NCI-H1092 (cell line): ENCODE results near the gene UBE2J2.
A peak's percentile ranks its signal among the peaks of the same experiment; 100 is the strongest.

Experiments
- DNase-seq: peaks from one replicate; lab custom pipeline; 2025; lab: John Stamatoyannopoulos, UW

UBE2J2 gene

DNA sequence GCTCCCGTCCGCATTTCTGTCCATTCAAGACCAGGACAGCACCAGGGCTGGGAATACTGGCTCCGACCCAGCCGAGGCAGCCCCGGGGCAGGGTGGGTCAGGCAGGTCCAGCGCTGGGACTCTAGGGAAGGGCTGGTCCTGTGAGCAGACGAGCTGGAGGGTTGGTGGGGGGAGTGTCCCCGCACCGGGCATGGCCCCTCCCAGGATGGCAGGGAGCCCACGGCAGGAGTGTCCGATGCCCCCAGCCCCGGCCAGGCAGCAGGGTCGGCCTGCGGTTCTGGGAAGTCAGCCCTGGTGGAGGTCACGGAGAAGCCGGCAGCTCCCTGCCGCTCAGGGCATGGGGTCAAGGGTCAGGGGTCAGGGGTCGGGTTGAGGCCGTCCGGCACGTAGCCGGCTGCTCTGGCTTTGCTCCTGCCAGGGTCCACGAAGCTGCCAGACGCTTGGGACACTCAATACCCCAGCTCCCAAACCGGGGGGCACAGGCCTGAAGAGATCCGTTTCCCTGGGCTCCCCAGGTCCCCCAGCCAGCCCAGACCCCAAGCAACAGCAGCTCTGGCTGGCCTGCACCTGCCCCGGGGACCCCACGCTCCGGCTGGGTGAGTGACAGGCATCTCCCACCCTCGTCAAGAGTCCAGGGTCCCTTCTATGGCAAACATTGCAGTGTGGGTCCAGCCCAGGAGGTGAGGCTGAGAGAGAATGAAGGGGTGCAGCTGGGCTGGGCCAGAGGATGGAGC lies 33.9 kb downstream of the UBE2J2 start:
- no peak for DNase-seq

DNA sequence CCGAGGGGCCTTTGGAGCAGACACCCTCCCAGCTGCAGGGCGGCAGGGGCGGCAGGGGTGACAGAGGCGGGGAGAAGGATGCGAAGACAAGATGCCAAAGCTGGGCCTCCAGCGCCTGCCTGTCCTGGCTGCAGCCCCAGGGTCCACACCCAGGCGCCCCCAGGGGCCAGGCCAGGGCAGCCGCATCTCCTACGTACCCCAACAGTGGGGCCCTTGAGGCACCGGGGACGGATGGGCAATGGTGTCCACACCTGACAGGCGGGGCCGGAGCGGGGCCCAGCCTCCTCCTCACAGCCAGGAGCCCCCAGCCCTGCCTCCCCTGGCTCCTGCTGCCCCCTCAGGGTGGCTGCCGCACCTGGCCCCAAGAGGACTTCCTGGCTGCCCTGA lies 34.4 kb downstream of the UBE2J2 start:
- no peak for DNase-seq

DNA sequence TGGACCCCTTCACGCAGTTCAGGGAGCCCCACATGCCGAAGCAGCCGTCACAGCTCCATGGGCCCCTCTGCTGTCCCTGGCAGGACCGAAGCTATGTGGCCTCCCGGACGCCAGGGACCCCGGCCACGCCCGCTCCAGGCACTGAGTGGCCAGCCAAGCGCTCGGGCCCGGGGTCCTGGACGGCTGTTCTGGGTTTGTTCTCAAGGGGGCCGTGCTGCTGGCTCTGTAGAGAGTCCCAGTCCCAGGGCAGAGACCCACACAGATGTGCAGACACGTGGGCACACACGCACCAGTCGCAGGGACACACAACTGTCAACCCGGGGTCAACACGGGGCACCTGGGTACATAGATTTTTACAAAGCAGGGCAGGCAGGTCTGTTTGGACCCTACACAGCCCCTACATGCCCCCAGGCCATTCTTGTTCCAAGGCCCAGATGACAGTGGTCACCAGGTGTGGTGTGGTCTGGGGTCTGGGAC lies 34.9 kb downstream of the UBE2J2 start:
- no peak for DNase-seq

DNA sequence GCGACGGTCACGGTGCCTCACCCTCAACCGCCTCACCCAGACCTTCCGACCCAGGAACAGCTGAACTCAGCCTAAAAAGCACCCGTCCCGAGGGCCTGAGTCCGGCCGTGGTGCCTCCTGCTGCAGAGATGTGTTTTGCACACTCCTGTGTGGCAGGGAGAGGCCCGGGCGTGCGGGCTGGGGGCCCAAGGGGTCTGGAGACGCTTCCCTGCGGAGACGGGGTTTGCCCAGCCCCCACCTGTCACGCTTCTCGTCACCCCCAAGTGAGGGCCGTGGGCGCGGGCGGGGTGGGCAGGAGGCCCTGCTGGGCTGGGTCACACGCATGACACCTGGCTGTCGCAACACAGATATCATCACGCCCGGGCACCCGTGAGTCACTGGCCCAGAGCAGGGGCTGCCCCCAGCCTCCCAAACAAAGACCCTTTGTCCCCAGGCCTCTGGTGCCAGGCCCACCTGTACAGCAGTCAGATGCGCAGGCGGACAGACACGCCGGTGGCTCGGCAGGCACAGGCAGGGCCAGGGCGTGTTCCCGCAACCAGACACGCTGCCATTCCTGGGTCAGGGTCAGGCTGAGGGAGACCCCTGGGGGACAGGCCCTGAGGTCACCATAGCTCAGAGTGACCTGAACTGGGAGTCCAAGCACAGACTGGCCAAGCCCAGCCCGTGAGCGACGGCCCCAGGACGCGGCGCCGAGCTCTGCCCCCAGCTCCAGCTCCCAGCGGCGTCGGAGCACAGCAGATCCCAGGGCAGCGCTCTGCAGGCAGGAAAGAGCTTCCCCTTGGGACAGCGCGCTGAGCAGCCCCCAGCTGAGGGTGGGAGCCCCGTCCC lies 35.6 kb downstream of the UBE2J2 start:
- no peak for DNase-seq

DNA sequence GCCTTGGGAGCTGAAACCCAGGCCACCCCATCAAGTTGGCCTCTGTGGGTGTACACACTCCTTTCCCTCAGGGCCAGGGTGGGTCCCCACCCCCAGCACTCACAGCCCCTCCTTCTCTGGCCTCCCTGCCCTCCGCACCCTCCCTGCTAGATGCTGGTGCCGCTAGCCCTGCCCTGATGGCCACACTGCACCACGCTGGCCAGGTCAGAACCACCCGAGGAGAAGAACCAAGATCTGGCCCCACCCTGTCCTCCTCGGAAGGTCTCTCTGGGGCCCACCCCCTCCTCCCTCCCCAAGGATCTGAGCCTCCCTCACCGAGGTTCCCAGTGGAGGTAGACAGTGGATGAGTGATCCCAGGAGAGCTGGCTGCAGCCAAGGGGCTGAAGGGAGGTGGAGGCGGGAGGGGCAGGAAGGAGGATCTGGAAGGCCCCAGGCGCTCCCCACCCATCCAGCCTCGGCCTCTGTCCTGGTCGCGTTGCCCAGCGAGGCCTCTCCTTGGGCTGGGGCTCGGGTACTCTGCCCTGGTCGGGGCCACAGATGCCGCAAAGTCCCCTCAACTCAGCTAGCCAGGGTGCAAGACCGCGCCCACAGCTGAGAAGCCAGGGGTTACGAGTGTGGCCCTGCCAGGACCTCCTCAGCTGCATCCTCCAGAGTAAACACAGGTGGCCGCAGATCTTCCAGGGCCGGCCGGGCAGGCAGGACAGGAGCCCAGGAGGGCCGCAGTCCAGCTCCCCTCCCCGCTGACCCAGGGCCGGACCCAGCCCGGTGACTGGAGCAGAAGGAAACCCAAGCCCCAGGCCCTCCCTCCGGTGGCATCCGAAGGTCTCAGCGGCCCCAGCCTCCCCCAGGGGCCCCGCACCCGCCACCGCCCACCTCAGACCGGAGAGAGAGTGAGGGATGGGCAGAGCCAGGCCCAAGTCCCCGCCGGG lies 36.4 kb downstream of the UBE2J2 start:
- DNase-seq = no peak

DNA sequence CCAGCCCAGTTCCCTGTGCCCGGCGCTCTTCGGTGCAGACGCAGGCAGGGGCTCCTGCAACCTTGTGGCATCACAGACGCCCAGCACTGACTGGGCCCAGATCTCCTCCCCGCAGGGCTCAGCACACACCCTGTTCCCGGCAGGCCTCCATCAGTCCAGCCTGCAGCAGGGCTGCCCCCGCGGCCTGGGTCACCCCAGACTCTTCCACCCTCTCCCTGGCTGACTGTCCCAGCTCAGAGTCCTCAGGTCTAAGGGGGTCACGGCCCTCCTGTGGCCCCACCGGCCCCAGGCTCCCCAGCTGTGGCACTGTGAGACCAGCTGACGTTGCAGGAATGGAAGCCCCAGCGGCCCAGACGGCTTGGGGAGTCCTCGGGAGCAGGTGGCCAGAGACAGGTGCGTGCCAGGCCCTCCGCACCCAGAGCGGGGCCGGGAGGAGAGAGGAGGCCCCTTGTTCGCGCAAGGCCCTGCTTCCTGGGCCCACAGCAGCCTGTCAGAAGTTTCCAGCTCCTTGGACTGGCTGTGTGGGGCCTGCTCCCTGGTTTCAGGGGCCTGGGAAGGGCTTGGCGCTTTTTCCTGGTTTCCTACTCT lies 37.4 kb downstream of the UBE2J2 start:
- no peak for DNase-seq

DNA sequence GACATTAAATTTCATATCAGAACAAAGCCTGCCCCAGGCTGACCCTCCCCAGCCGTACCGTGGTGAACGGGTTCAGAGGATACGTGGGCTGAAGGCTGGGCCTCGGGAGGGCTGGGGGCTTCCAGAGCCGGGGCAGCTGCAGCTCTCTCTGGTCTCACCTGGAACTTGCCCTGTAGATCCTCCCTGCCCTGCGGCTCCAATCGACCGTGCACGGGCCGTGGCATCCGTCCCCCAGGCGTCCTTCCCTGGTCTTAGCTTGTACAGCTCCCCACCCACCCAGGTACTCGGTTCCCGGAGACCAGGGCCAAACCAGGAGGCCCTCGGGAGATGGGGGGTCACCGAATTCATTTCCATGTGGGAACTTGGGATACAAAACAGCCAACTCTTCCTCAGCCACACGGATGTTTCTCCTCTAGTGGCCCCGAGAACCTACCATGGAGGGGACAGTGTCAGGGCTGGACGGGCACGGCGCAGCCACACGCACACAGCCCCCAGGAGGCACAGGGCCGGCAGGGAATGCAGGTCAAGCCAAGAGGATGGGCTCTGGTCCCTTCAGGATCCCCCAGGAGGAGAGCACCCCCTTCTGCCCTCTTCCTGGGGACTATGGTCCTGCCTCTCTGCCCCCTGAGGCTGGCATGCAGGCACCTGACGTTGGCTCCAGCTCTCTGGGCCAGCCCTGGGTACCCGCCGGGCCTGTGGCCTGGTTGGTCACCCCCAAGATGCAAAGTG lies 38.5 kb downstream of the UBE2J2 start:
- DNase-seq = no peak

DNA sequence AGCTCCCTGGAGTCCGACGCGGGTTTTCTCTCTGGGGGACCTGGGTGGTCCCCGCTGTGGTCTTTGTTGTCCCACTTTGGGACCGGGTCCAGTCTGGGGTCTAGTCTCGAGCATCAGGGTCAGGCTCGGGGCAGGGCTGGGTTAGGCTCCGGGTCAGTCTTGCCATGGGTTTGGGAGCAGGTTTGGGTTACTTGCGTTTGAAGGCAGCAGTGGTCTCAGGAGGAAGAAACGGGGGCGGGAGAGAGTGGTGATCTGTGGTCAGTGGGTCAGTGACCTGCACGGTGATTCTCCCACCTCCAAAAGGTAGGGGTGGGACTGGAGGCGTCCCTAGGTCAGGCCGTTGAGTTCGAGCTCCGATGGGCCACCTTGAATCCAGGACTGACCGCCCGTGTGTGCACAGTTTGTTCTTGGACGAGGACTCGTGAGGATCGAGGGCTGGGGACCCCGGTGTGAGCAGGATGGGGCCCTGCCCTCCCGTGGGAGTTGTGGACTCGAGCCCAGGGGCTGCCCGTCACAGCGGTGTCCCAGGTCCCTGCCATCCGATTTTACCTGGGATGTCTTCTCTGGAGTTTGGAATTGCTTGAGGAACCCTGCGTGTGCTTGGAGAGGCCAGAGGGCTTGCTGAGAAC lies 39.4 kb downstream of the UBE2J2 start:
- no peak for DNase-seq

DNA sequence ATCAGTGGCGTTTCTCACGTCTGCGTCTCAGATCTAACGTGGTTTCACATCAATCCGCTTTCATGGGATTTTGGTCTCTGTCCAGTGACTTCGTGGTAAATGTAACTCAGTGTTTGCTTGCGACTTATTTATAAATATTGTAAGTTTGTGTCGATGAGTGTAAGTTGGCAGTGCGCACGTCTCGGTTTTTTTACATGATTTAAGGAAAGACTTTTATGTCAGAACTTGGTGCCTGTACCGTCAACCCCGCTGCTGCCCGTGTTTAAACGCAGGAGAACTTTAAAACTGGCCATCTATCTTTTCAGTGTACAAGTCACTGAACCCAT lies 40.1 kb downstream of the UBE2J2 start:
- DNase-seq = no peak

DNA sequence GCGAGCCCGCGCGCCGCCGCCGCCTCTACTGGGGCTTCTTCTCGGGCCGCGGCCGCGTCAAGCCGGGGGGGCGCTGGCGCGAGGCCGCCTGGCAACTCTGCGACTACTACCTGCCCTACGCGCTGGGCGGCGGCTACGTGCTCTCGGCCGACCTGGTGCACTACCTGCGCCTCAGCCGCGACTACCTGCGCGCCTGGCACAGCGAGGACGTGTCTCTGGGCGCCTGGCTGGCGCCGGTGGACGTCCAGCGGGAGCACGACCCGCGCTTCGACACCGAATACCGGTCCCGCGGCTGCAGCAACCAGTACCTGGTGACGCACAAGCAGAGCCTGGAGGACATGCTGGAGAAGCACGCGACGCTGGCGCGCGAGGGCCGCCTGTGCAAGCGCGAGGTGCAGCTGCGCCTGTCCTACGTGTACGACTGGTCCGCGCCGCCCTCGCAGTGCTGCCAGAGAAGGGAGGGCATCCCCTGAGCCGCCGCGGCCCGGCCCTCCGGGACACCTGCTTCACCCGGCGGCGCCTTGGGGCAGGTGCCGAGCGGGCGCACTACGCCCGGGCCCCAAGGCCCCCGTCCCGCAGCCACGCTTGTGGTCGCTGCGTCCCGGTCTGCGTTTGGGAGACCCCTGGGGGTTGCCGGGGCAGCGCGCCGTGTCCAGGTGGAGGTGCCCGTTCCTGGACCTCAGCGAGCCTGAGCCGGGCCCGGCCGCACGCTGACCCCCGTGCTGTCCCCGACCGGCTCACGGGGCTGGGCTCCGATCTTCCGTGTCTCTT lies 40.7 kb downstream of the UBE2J2 start:
- no peak for DNase-seq

DNA sequence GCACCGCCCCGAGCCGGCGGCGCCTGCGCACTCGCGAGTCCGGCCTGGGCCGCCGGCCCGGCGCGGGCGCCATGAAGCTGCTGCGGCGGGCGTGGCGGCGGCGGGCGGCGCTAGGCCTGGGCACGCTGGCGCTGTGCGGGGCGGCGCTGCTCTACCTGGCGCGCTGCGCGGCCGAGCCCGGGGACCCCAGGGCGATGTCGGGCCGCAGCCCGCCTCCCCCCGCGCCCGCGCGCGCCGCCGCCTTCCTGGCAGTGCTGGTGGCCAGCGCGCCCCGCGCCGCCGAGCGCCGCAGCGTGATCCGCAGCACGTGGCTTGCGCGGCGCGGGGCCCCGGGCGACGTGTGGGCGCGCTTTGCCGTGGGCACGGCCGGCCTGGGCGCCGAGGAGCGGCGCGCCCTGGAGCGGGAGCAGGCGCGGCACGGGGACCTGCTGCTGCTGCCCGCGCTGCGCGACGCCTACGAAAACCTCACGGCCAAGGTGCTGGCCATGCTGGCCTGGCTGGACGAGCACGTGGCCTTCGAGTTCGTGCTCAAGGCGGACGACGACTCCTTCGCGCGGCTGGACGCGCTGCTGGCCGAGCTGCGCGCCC lies 41.4 kb downstream of the UBE2J2 start, which contains the start of gene B3GALT6:
Gene B3GALT6 (plus strand): TSS at position 30 of the 588 bp plus-strand sequence. CDS start 42 bp downstream, at position 72.
- no peak for DNase-seq

DNA sequence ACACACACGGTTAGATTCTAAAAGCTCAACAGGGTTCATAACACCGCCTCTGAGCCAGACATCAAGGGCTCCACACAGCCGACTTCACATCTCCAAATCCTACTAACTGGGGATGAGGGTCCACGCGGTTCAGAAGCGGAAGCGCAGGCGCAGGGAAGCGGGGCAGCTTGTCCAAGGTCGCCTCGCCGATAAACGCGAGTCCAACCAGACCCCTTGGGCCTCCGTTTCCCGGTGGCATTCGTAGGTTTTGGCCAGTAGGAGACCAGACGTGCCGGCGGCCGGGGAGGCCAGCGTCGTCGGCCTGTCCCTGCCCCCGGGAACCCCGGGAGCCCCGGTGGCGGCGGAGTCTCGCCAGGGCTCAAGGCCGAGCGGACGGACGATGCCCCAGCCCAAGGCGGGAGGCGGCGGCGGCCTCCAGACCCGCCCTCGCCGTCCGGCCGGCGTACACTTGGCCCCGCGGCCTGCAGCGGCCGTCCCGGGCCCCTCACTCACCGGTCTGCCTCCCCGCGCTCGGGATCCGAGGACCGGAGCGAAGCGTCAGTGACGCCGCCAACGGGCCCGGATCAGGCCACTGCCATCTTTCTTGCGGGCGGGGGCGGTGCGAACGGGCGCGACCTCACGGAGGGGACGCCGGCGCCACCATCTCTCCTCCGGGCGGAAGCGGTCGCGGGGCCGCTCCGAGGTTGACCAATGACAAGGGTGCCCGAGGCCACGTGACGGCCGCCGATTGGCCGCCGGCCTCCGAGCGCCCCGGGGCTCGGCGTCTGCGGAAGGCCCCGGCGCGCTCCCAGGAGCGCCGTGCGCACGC lies 42.0 kb downstream of the UBE2J2 start, which contains the start of gene SDF4:
Gene SDF4 (minus strand): TSS at position 602 of the 808 bp plus-strand sequence. CDS start 3,229 bp downstream, outside the sequence.
- peak; percentile 89 for DNase-seq

DNA sequence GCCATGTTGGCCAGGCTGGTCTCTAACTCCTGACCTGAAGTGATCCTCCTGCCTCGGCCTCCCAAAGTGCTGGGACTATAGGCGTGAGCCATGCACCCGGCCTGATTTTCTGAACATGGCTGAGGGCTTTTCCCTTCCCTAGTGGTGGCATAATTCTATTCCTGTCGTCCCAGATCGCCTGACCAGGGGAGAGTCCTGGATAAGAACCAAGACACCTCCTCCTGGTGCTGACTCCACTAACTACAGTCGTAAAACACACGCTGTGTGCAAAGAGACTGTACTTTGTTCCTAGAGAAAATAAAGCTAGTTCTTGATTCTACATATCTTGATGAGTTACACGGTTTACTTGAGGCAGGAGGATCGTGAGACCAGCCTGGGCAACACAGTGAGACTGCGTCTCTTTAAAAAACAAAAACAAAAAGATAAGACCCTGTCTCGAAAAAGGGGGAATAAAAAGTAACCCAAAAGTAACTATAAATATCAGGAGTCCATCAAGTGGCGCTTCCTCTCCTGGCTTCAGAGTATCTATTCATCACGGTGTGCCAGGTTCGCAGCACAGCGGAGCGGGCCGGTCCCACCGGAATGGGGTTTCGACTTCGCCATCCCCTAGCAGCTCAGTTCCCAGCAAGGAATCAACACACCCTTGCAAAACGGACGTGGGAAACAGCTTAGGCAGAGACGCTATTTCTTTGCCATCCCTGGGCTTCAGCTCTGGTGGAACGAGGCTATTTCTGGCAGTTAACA lies 42.8 kb downstream of the UBE2J2 start:
- DNase-seq = no peak

DNA sequence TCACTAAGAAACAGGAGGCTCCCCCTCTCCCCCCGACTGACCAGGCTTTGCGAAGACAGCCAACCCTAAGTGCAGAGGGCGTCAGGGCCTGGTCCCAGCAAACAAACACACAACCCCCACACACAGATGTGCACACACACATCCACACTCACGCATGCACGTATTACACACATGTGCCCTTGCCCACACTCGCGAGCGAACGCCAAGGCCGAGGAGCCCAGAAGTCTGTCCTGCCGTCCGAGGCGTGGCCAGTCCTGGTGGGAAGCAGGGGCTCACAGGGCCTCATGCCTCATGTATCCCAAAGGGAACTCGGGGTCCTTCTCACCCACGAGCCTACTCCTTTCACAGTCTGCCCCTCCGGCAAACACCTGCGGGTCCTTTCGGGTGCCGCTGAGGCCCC lies 43.9 kb downstream of the UBE2J2 start:
- no peak for DNase-seq

DNA sequence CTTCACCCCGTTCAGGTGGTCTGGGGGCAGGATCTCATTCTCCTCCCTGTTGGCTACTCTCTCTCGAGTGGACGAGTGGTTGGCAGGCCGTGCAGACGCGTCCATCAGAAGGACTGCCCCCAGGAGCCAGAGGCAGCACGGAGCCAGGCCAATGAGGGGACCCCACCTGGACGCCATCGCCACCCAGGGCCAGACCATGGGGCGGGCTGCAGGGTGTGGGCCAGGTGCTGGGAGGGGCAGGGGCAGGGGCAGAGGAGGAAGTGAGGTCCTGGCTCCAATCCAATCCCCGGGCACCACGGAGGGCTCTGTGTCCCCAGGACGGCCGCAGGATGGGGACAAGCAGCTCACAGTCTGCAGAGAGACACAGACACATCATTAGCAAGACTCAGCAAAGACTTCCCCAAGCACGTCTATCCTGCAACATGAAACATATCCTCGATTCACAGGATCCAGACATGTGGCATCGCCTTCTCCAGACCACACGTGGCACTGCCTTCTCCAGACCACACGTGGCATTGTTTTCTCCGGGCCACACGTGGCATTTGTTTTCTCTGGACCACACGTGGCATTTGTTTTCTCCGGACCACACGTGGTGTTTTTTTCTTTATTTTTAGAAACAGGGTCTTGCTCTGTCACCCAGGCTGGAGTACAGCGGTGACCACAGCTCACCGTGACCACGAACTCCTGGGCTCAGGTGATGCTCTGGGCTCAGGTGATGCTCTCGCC lies 44.9 kb downstream of the UBE2J2 start:
- DNase-seq = no peak

DNA sequence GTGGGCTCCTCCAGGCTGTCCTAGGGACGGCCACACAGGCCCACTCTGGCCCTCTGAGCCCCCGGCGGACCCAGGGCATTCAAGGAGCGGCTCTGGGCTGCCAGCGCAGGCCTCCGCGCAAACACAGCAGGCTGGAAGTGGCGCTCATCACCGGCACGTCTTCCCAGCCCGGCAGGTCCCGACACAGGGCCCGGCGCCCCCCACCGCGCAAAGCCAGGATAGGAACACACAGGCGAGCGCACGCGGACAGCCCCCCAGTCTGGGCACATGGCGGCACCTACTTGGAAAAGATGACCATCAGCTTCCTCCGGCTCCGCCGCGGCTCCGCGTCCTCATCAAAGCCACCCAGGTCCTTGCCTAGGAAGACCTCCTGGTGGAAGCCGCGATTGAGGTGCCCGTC lies 45.5 kb downstream of the UBE2J2 start:
- no peak for DNase-seq

DNA sequence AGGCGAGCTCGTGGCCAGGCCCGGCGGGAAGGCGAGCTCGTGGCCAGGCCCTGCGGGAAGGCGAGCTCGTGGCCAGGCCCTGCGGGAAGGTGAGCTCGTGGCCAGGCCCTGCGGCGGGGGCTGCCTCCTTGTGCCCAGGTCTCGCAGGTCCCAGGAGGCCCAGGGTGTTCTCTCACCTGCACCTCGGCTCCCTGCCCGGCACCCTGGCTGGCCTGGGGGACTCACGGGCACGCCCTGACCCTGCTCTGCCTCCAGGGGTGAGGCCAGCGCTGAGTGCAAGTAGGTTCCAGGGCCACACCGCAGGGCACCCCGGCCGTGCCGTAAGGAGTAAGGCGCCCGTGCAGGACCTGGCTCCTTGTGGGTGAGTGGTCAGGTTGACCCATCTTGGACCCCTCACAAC lies 46.3 kb downstream of the UBE2J2 start:
- no peak for DNase-seq
